ENCODE results near the gene OSBPL10. TPM values are rescaled to one million over a fixed set of nuclear protein-coding genes. Genes with fewer than 3 reads are reported as not detected.

OSBPL10 gene
- total and polyA plus RNA-seq, 2 of the 4 experiments (the other 2 are of a cell fraction), result 9.5 to 10.1 TPM

DNA sequence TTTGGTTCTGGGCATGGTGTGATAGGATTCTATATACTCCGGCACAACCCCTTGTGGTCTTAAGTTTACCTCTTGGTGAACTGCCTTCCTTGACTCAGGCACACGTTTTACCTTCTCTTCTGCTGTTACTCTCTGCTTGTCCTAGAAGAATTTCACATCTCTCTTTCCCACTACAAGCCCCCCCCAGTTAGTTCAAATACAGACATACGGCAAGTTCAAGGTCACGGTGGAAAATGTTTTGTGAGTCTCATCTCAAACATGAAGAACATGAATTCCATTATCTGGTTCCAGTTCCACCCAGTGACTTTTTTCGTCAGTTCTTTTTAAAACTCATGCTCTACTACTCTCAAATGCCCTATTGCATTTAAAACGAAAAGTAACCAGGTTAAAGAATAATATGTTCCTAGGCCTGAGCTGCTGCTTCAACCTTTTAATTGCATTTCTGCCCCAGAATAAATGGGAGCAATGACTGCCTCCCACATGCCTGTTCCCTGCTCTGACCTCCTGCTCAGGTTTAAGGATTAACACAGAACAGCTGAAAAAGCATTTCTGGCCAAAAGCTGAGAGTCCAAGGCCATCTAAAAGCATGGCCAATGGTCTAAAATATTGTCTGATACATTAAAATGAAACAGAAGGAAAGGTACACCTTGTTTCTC, 132.8 kb downstream of the OSBPL10 start:
- Histone ChIP-seq H2AK9ac (replicated peaks; ENCODE audit: low read depth, low read length, poor library complexity) (no peak overlapping the region), H3K56ac (ENCODE audit: extremely low read depth, insufficient read depth, low read length) (no peak overlapping the region), H3K9me3 (ENCODE audit: control insufficient read depth, insufficient read depth, low read length) (no peaks in the 10 kb centered on the region), H3K4ac (ENCODE audit: low read depth, low read length) (no peak overlapping the region), H3K4me2 (ENCODE audit: low read depth, low read length) (no peak overlapping the region), H4K8ac (ENCODE audit: low read depth in 2 of 2, low read length in 2 of 2) (no peak overlapping the region), H3K18ac (ENCODE audit: low read depth, low read length) (no peak overlapping the region), H3K9me1 (ENCODE audit: insufficient read depth, low read length) (no peaks in the 10 kb centered on the region), H2BK15ac (ENCODE audit: low read depth, low read length) (no peak overlapping the region), H3K27me3 (ENCODE audit: control insufficient read depth, insufficient read depth, low read length) (no peaks in the 10 kb centered on the region), H2BK20ac (ENCODE audit: low read depth, low read length) (no peak overlapping the region), H3K79me1 (ENCODE audit: low read depth in 1 of 2, low read length in 2 of 2) (no peaks in the 10 kb centered on the region), H3K23ac (ENCODE audit: low read depth, low read length) (no peak overlapping the region), H2BK5ac (ENCODE audit: low read depth, low read length, poor library complexity, severe bottlenecking) (no peak overlapping the region), H2BK120ac (ENCODE audit: low read depth, low read length) (no peak overlapping the region), H3K4me1 (ENCODE audit: control insufficient read depth, insufficient read depth, low read length) (no peaks in the 10 kb centered on the region), H3K27ac (ENCODE audit: insufficient read depth, low read length) (no peak overlapping the region), H3K14ac (replicated peaks; ENCODE audit: low read depth, low read length) (no peak overlapping the region), H2AFZ (replicated peaks; ENCODE audit: low read length, poor library complexity) (no peak overlapping the region), H3K9ac (ENCODE audit: low read depth, low read length) (no peak overlapping the region), H3K4me3 (ENCODE audit: insufficient read depth, low read depth, low read length) (no peak overlapping the region), H4K20me1 (ENCODE audit: insufficient read depth, low read length) (no peaks in the 10 kb centered on the region), H2AK5ac (ENCODE audit: low read depth, low read length) (no peak overlapping the region), H4K5ac (ENCODE audit: low read depth, low read length) (no peak overlapping the region), H4K91ac (ENCODE audit: insufficient read depth, low read depth, low read length) (no peak overlapping the region), H3K36me3 (ENCODE audit: control insufficient read depth, insufficient read depth, low read length) (no peaks in the 10 kb centered on the region; the same call in 1 of the 2 replicates)
- DNase-seq (no peak), ATAC-seq (ENCODE audit: low read depth) (no peak)
- TF ChIP-seq, protein P1, sequence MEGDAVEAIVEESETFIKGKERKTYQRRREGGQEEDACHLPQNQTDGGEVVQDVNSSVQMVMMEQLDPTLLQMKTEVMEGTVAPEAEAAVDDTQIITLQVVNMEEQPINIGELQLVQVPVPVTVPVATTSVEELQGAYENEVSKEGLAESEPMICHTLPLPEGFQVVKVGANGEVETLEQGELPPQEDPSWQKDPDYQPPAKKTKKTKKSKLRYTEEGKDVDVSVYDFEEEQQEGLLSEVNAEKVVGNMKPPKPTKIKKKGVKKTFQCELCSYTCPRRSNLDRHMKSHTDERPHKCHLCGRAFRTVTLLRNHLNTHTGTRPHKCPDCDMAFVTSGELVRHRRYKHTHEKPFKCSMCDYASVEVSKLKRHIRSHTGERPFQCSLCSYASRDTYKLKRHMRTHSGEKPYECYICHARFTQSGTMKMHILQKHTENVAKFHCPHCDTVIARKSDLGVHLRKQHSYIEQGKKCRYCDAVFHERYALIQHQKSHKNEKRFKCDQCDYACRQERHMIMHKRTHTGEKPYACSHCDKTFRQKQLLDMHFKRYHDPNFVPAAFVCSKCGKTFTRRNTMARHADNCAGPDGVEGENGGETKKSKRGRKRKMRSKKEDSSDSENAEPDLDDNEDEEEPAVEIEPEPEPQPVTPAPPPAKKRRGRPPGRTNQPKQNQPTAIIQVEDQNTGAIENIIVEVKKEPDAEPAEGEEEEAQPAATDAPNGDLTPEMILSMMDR (conservative IDR thresholded peaks at IDR 0.05; ENCODE audit: low read depth, low read length), result no peak
- TF ChIP-seq POLR2A (IDR thresholded peaks at IDR 0.05; ENCODE audit: low read depth, low read length), result no peak
- dilution Hi-C loops (cut with HindIII; ENCODE audit: low sequenced_read_pairs, unreplicated experiment), result no loop called here
- WGBS, 2 experiments (ENCODE audit: extremely low coverage in 2 of 2, insufficient read length in 1 of 2), result 93% methylated on average over 4 of the region's 6 CpGs; no CpG with 5 or more reads in 1 of the 2 experiments
- ChIA-PET CTCF (no interaction called here), POLR2A (ENCODE audit: unreplicated experiment) (no interaction called here)
- in situ Hi-C loops (cut with MboI; ENCODE audit: low sequenced_read_pairs), result no loop called here
- no TSS peak for BruUV-seq (replicated peaks)
- intact Hi-C loops (cut with micrococcal nuclease), result no loop called here
